Ammon's horn (tissue), 1 donor: Measurements from ENCODE around the gene HSPH1.

Source experiments
- DNase-seq: peaks from one replicate; pipeline ENCODE4 v3.0.0-alpha.2; 2016; ENCODE audit warnings: low spot score

Gene HSPH1

GRCh38 chr13:31161557-31162150 is at the start of gene HSPH1:
TSS of gene HSPH1 (minus strand) at chr13:31161904. CDS start at chr13:31161582, 322 bp downstream.
- peak; percentile 98 for DNase-seq

- no peak for DNase-seq
These were observed 48.1 kb upstream of the HSPH1 start for GRCh38 chr13:31209841-31210210.

GRCh38 chr13:31209172-31209840 is 47.6 kb upstream of the HSPH1 start:
- DNase-seq, result peak; percentile 60

GRCh38 chr13:31208559-31209122 is 46.9 kb upstream of the HSPH1 start:
- no peak for DNase-seq

GRCh38 chr13:31207661-31208552 is 46.2 kb upstream of the HSPH1 start:
- DNase-seq, result peak; percentile 38

GRCh38 chr13:31204592-31204991 is 42.9 kb upstream of the HSPH1 start:
- no peak for DNase-seq

- no peak for DNase-seq
These were observed 39.8 kb upstream of the HSPH1 start for GRCh38 chr13:31201341-31202031.

- peak; percentile 36 for DNase-seq
These were observed 38.9 kb upstream of the HSPH1 start for GRCh38 chr13:31200637-31200971.

GRCh38 chr13:31199849-31200636 is 38.3 kb upstream of the HSPH1 start, which contains the start of gene B3GLCT:
TSS of gene B3GLCT (plus strand) at chr13:31199975. CDS start at chr13:31200085, 110 bp downstream.
- peak; percentile 77 for DNase-seq

- no peak for DNase-seq
These were observed 37.8 kb upstream of the HSPH1 start for GRCh38 chr13:31199527-31199848.

- no peak for DNase-seq
These were observed 36.8 kb upstream of the HSPH1 start for GRCh38 chr13:31198519-31198918.

GRCh38 chr13:31196992-31197391 is 35.3 kb upstream of the HSPH1 start:
- no peak for DNase-seq

GRCh38 chr13:31195616-31196015 is 33.9 kb upstream of the HSPH1 start:
- peak; percentile 56 for DNase-seq

GRCh38 chr13:31192306-31192705 is 30.6 kb upstream of the HSPH1 start:
- peak; percentile 87 for DNase-seq

- no peak for DNase-seq
These were observed 30.0 kb upstream of the HSPH1 start for GRCh38 chr13:31191748-31192147.

- no peak for DNase-seq
These were observed 23.4 kb upstream of the HSPH1 start for GRCh38 chr13:31184981-31185645.

GRCh38 chr13:31184451-31184850 is 22.7 kb upstream of the HSPH1 start:
- DNase-seq, result no peak

GRCh38 chr13:31182987-31183386 is 21.3 kb upstream of the HSPH1 start:
- DNase-seq, result no peak

- no peak for DNase-seq
These were observed 18.1 kb upstream of the HSPH1 start for GRCh38 chr13:31179754-31180153.

- DNase-seq, result no peak
These were observed 17.5 kb upstream of the HSPH1 start for GRCh38 chr13:31179241-31179640.
